Camera-type eye (tissue), 1 donor: ENCODE measurements around the gene CABS1. TPM values are rescaled to one million over a fixed set of nuclear protein-coding genes. Genes with fewer than 3 reads are reported as not detected.

Experiments
- total RNA-seq: library from RNA; depleted of rRNA; stranded (reverse); fragments of >200 nt; gene quantifications from one replicate; pipeline ENCODE4 v1.2.3, GENCODE V29; 2014

The CABS1 gene
- not detected for total RNA-seq

GRCh38 chr4:70334681-70335080 is at the start of gene CABS1:
TSS of gene CABS1 (plus strand) at chr4:70334981. CDS start at chr4:70335040, 59 bp downstream.

GRCh38 chr4:70360460-70360859 is 25.7 kb downstream of the CABS1 start, which contains the start of gene SMR3A:
TSS of gene SMR3A (plus strand) at chr4:70360760. CDS start at chr4:70362116, 1,356 bp downstream.

GRCh38 chr4:70382691-70383181 is 48.0 kb downstream of the CABS1 start, which contains the start of gene SMR3B:
TSS of gene SMR3B (plus strand) at chr4:70383131. CDS start at chr4:70384511, 1,380 bp downstream.

Other genes starting within 250 kb of the CABS1 start
- gene PRR27, start 180.7 kb upstream of the CABS1 start, total RNA-seq: 0.22 TPM
- not detected for gene ODAM, start 139.3 kb upstream of the CABS1 start, total RNA-seq
- not detected for gene FDCSP, start 108.9 kb upstream of the CABS1 start, total RNA-seq
- gene CSN3, start 92.4 kb upstream of the CABS1 start, total RNA-seq: not detected
- gene SMR3A, start 25.8 kb downstream of the CABS1 start, total RNA-seq: not detected
- not detected for gene SMR3B, start 48.1 kb downstream of the CABS1 start, total RNA-seq
- 9.1 TPM for gene OPRPN, start 63.0 kb downstream of the CABS1 start, total RNA-seq
- 0.44 TPM for gene MUC7, start 137.2 kb downstream of the CABS1 start, total RNA-seq
- not detected for gene AMTN, start 183.6 kb downstream of the CABS1 start, total RNA-seq